NCI-H69 (cell line): ENCODE measurements around the gene BMP2.

Experiments used
- DNase-seq: peaks from one replicate; lab custom pipeline; 2025; lab: John Stamatoyannopoulos, UW

BMP2 gene

GRCh38 chr20:6768228-6769140 lies 998 bp downstream of the BMP2 start:
- DNase-seq = peak; percentile 79

DNA sequence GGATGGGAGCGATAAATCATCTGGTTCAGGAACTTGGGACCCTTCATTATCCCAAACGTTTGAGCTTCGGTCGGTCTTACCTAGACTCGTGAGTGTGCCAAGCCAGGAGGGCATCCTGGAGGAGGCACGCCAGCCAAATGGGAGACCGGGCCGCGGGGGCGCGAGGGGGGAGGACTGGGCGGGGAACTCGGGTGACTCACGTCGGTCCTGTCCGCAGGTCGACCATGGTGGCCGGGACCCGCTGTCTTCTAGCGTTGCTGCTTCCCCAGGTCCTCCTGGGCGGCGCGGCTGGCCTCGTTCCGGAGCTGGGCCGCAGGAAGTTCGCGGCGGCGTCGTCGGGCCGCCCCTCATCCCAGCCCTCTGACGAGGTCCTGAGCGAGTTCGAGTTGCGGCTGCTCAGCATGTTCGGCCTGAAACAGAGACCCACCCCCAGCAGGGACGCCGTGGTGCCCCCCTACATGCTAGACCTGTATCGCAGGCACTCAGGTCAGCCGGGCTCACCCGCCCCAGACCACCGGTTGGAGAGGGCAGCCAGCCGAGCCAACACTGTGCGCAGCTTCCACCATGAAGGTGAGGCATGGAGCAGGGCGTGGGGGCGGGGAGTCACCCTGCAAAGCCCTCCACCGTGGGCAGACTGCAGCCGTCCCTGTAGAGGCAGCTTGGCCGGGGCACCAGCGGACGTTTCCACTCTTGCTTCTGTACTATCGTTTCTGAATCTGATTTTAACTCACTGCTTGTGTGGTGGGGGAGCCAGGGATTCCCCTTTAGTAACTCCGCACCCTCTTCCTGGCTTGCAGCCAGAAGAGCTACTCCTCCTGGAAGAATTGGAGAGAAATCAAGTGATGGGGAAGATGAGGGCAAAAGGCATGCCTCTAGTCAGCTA lies 2.7 kb downstream of the BMP2 start:
- peak; percentile 72 for DNase-seq

DNA sequence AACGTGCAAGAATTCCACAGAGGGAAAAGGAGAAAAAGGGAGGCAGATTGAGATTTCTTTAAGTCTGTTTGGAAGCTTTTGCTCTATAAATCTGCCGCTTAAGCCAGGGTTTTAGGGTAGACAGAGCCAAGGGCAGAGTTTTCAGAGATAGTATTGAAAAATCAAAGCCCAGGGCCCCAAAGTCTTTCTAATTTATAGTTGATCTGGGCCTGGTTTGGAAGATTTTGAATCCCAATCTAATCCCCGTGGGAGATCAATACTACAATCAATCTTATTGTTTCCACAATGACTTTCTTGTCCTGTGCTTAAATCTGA lies 3.3 kb downstream of the BMP2 start:
- DNase-seq = no peak

DNA sequence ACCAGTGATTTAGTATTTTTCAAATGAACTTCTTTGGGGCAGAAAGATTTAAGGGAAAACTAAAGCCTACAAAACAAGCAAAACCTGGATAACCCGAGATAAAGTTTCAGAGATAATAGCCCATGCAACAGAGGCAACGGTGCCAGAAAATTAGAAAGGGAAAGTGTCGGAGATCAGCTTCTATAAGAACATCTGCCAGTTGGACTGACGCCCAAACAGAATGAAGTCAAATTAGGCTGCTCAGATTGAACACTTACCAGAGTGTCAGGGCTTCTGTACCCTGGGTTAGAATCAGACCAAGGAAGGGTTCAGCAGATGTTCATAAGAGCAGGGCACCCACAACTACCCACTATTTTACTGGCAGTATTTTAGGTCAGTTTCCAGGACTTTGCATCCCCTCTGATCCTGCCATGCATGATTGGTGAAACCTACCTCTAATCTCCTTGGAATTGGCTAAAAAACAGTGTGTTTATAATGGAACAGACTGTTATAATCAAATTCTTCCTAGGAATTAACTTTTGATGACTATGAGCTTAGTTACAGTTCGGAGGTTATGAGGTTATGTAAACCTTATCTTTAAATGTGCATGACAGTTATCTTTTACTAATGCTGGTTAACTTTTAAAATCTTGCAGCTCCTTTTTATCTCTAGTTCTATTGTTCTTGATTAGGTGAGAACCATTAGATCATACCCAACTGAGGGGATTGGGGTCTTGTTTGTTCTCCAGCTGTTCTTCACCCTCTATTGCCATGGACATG lies 13.1 kb downstream of the BMP2 start:
- peak; percentile 92 for DNase-seq

- DNase-seq = no peak
Observed at GRCh38 chr20:6783752-6784151, 16.3 kb downstream of the BMP2 start.

DNA sequence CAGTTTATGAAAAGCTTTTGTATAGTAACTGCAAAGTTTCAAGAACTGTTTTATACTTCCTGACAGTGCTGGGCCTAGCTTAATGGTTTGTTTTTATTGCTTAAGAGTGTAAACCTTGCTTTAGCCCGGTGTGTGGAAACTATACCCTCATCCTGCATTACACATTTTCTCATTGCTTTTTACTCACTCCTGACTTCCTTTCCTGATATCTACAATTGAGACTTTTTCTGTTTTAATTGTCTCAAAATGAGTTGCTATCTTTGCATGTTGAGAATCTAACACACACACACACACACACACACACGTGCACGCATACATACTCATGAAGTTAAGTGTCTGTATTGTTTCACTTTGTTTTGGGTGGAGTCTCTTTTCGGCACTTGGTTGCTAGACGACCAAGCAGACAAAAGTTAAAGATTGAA lies 16.7 kb downstream of the BMP2 start:
- DNase-seq = no peak

GRCh38 chr20:6784767-6785166 lies 17.3 kb downstream of the BMP2 start:
- no peak for DNase-seq

DNA sequence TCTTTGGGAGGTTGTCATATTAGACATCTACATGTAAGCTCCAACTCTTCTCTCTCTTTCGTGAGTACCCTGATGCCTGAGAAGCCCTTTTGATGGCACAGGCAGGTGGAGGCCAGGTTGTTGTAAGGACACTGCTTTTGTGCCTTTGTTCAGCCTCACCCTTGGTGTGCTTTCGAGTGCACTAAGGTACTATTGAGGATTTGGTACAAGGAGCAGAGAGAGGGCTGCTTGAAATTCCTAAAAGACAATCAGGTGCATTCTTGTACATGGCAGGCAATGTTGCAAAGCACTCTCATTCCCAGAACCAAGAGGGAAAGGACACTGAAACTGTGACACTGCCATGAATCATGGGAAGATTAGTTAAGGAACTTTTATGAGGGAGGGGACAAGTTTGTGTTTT lies 19.1 kb downstream of the BMP2 start:
- no peak for DNase-seq

DNA sequence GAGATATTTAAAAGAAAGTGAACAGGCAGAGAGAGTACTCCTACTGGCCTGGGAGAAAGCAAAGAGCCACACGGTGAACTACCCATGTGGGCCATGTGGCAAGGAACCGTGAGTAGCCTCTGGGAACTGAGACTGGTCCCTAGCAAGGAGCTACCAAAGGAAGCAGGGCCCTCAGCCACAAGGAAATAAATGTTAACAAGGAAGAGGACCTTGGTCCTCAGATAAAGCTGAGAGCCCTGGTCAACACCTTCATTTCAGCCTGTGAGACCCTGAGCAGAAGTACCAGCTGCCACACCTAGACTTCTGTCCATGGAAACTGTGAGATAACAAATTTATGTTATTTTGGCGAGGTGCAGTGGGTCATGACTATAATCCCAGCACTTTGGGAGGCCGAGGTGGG lies 25.3 kb downstream of the BMP2 start:
- no peak for DNase-seq

DNA sequence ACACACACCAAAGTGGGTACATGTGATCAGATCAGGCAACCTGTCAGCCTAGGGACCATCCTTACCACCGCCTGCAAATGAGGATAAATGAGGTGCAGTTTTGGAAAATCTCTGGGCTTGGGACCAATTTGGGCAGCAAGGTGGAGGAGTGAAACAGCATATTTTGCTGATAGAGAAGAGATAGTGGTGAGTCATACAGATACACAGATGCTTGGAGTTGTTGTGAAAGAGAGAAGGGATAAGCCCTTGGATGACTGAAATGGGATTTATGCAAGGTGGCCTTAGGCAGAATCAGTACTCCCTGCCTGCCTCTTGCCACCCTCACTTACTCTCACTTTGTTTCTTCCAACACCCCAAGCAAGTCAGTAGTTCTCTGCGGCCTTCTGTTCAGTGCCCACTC lies 34.7 kb downstream of the BMP2 start:
- no peak for DNase-seq

- no peak for DNase-seq
Observed at GRCh38 chr20:6806275-6806674, 38.8 kb downstream of the BMP2 start.

DNA sequence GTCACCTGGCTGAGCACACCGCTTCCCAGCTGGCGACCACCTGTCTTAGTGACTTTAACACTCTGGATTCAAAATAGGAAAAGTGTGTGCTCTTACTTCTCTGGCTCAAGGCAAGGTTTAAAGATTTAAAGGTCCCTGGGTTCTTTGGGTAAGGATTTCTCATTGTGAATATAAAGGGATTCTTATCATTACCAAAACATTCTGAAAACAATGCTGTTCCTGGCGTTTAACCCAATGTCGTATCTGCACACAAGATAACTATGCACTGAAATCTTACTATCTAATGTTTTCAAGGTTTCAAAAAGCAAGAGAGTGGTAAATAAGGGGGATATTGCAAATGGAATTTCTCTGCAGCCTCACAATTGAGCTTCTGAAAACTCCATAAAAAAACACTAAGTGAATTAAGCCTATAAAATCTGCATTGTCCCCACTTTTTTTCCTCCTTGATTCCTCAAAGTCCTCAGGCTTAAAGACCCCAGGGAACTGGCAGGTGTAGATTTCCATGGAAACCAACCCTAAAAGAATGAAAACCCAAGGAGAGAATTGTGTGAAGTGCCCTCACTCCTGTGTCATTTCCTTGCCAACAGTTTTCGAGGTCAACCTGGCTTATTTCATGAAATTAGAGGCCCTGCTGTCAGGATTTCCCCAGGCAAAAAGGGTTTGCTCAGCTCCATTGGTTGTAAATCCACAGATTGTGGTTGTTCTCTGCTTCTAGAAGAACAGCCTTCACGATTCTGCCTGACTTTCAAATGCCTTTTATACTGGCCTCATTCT lies 44.0 kb downstream of the BMP2 start:
- DNase-seq = peak; percentile 88

DNA sequence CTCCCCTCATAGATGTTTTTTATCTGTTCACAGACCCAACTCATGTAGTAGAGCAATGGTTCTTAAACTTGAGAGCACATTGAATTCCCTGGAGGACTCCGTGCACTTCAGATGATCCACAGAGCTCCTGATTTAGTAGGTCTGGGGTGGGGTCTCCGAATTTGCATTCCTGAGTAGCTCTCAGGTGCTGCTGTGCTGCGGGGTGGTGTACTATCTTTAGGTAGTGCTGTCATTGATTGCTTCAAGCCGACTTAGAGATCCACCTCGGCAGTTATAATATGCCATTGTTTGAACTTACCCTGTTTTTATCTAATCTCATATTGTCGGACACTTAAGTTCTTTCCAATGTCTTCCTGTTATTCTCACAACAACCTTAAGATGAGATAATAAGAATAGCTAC lies 45.0 kb downstream of the BMP2 start:
- DNase-seq = no peak

DNA sequence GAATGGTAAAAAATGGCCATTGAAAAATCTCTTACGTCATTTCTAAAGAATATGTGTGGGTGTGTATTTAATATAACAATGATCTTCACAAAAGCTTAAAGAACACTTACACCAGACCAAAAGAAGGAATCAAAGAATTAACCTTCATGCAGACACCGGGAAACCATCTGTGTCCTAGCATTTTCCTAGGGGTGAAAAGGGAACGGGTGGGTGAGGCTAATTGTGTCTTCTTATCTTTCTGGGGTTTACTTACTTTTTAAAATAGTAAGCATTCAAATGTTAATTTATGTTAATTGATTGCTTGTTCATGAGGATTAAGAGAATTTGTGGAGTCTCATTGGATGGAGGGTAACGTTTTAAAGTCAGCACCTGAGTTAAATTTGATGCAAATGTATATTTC lies 47.5 kb downstream of the BMP2 start:
- no peak for DNase-seq

- no peak for DNase-seq
Observed at GRCh38 chr20:6818033-6818808, 50.7 kb downstream of the BMP2 start.

- DNase-seq = peak; percentile 72
Observed at GRCh38 chr20:6819599-6819998, 52.1 kb downstream of the BMP2 start.

DNA sequence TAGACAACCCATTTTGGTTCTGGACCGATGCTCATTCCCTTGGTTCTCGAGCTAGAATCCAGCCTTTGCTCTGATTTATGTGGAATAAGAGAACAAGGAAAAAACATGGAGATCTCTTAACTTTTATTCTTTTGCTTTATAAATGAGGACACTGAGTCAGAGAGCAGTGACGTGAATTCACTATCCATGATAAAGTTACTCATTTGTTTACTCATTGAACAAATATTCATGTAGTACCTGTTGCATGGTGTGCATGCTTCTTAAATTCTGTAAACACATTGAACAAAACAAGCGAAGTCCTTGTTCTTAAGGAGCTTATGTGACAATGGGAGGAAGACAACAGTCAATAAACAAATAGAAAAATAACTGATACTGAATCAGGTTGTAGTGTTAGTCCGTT lies 56.9 kb downstream of the BMP2 start:
- no peak for DNase-seq

DNA sequence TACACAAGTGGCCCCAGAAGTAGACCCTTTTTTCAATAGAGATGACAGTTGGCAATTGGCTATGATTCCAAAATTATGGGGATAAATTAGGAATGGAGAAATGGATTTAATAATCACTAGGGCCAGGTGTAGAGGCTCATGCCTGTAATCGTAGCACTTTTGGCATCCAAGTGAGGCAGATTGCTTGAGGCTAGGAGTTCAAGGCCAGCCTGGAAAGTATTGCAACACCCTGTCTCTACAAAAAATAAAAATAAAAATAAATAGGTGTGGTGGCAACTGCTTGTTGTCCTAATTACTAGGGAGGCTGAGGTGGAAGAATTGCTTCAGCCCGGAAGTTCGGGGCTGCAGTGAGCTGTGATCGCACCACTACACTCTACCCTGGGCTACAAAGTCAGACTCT lies 60.0 kb downstream of the BMP2 start:
- DNase-seq = no peak

GRCh38 chr20:6828794-6829423 lies 61.4 kb downstream of the BMP2 start:
- peak; percentile 91 for DNase-seq

- DNase-seq = peak; percentile 93
Observed at GRCh38 chr20:6829510-6830116, 62.1 kb downstream of the BMP2 start.
